HEK293 (cell line): ENCODE data around the gene SLC4A1.

ENCODE experiments used
- GLIS1 ChIP-seq: fragments of 450-650 bp; formaldehyde crosslinking; IDR thresholded peaks from 2 replicates; pipeline ENCODE4 v1.5.1; 2016; ENCODE audit warnings: missing biosample characterization, missing genetic modification characterization
- KLF8 ChIP-seq: fragments of 450-650 bp; formaldehyde crosslinking; IDR thresholded peaks from 2 replicates; pipeline ENCODE4 v1.5.1; 2016; ENCODE audit warnings: missing biosample characterization, missing genetic modification characterization
- MZF1 ChIP-seq: fragments of 450-650 bp; formaldehyde crosslinking; IDR thresholded peaks from 2 replicates; pipeline ENCODE4 v1.5.1; 2017; ENCODE audit warnings: missing biosample characterization, missing genetic modification characterization, borderline replicate concordance
- PRDM1 ChIP-seq: fragments of 450-650 bp; formaldehyde crosslinking; IDR thresholded peaks from 2 replicates; pipeline ENCODE4; 2016; ENCODE audit warnings: missing biosample characterization, missing genetic modification characterization
- RBAK ChIP-seq: fragments of 450-650 bp; formaldehyde crosslinking; IDR thresholded peaks from 2 replicates; pipeline ENCODE4 v1.5.1; 2016; ENCODE audit warnings: missing biosample characterization, missing genetic modification characterization
- REPIN1 ChIP-seq: fragments of 450-650 bp; formaldehyde crosslinking; IDR thresholded peaks from 2 replicates; pipeline ENCODE4 v1.5.1; 2017; ENCODE audit warnings: missing biosample characterization, missing genetic modification characterization, low read depth
- SP3 ChIP-seq: fragments of 450-650 bp; formaldehyde crosslinking; IDR thresholded peaks from 2 replicates; pipeline ENCODE4 v1.5.1; 2016; ENCODE audit warnings: missing biosample characterization, missing genetic modification characterization
- ZBTB10 ChIP-seq: fragments of 450-650 bp; formaldehyde crosslinking; IDR thresholded peaks from 2 replicates; pipeline ENCODE4 v1.5.1; 2016; ENCODE audit warnings: missing biosample characterization, missing genetic modification characterization
- ZBTB20 ChIP-seq: fragments of 450-650 bp; formaldehyde crosslinking; IDR thresholded peaks from 2 replicates; pipeline ENCODE4 v1.5.1; 2016; ENCODE audit warnings: missing biosample characterization, missing genetic modification characterization
- ZBTB8A ChIP-seq: fragments of 450-650 bp; formaldehyde crosslinking; IDR thresholded peaks from 2 replicates; pipeline ENCODE4 v1.5.1; 2016; ENCODE audit warnings: missing biosample characterization, missing genetic modification characterization
- ZEB2 ChIP-seq: fragments of 450-650 bp; formaldehyde crosslinking; IDR thresholded peaks from 2 replicates; pipeline ENCODE4 v1.5.1; 2016; ENCODE audit warnings: missing biosample characterization, missing genetic modification characterization
- ZFHX2 ChIP-seq: fragments of 450-650 bp; formaldehyde crosslinking; conservative IDR thresholded peaks from 2 replicates; pipeline ENCODE4 v1.5.1; 2016; ENCODE audit warnings: missing biosample characterization, missing genetic modification characterization
- ZIC2 ChIP-seq: fragments of 450-650 bp; formaldehyde crosslinking; IDR thresholded peaks from 2 replicates; pipeline ENCODE4 v1.5.1; 2016; ENCODE audit warnings: missing biosample characterization, missing genetic modification characterization
- ZNF169 ChIP-seq: fragments of 450-650 bp; formaldehyde crosslinking; IDR thresholded peaks from 2 replicates; pipeline ENCODE4 v1.5.1; 2016; ENCODE audit warnings: missing biosample characterization, missing genetic modification characterization
- ZNF184 ChIP-seq: fragments of 450-650 bp; IDR thresholded peaks from 2 replicates; pipeline ENCODE4 v1.5.1; 2018; ENCODE audit warnings: missing biosample characterization, mild to moderate bottlenecking, missing genetic modification characterization
- ZNF2 ChIP-seq: fragments of 450-650 bp; formaldehyde crosslinking; IDR thresholded peaks from 2 replicates; pipeline ENCODE4 v1.5.1; 2016; ENCODE audit warnings: missing biosample characterization, missing genetic modification characterization
- ZNF211 ChIP-seq: fragments of 450-650 bp; formaldehyde crosslinking; IDR thresholded peaks from 2 replicates; pipeline ENCODE4 v1.5.1; 2016; ENCODE audit warnings: low read depth, missing biosample characterization, missing genetic modification characterization
- ZNF311 ChIP-seq: fragments of 450-650 bp; formaldehyde crosslinking; IDR thresholded peaks from 2 replicates; pipeline ENCODE4 v1.5.1; 2017; ENCODE audit warnings: missing biosample characterization, missing genetic modification characterization, borderline replicate concordance
- ZNF362 ChIP-seq: fragments of 450-650 bp; formaldehyde crosslinking; IDR thresholded peaks from 2 replicates; pipeline ENCODE4 v1.5.1; 2016; ENCODE audit warnings: missing biosample characterization, missing genetic modification characterization
- ZNF423 ChIP-seq: fragments of 450-650 bp; formaldehyde crosslinking; IDR thresholded peaks from 2 replicates; pipeline ENCODE4 v1.5.1; 2016; ENCODE audit warnings: missing biosample characterization, missing genetic modification characterization
- ZNF433 ChIP-seq: fragments of 450-650 bp; formaldehyde crosslinking; IDR thresholded peaks from 2 replicates; pipeline ENCODE4 v1.5.1; 2016; ENCODE audit warnings: missing biosample characterization, missing genetic modification characterization, low read depth
- ZNF473 ChIP-seq: fragments of 450-650 bp; formaldehyde crosslinking; IDR thresholded peaks from 2 replicates; pipeline ENCODE4 v1.5.1; 2017; ENCODE audit warnings: missing biosample characterization, missing genetic modification characterization
- ZNF488 ChIP-seq: fragments of 450-650 bp; formaldehyde crosslinking; IDR thresholded peaks from 2 replicates; pipeline ENCODE4 v1.5.1; 2016; ENCODE audit warnings: missing biosample characterization, missing genetic modification characterization
- ZNF501 ChIP-seq: fragments of 450-650 bp; formaldehyde crosslinking; IDR thresholded peaks from 2 replicates; pipeline ENCODE4 v1.5.1; 2016; ENCODE audit warnings: missing biosample characterization, missing genetic modification characterization
- ZNF571 ChIP-seq: fragments of 450-650 bp; formaldehyde crosslinking; IDR thresholded peaks from 2 replicates; pipeline ENCODE4 v1.5.0; 2017; ENCODE audit warnings: missing biosample characterization, missing genetic modification characterization
- ZNF624 ChIP-seq: fragments of 450-650 bp; formaldehyde crosslinking; IDR thresholded peaks from 2 replicates; pipeline ENCODE4 v1.5.1; 2017; ENCODE audit warnings: missing biosample characterization, missing genetic modification characterization
- ZNF660 ChIP-seq: fragments of 450-650 bp; IDR thresholded peaks from 2 replicates; pipeline ENCODE4 v1.5.1; 2018; ENCODE audit warnings: missing biosample characterization, mild to moderate bottlenecking, missing genetic modification characterization
- ZNF76 ChIP-seq: fragments of 450-650 bp; formaldehyde crosslinking; IDR thresholded peaks from 2 replicates; pipeline ENCODE4; 2016; ENCODE audit warnings: low read depth, missing biosample characterization, missing genetic modification characterization, borderline replicate concordance
- ZNF768 ChIP-seq: fragments of 450-650 bp; formaldehyde crosslinking; IDR thresholded peaks from 2 replicates; pipeline ENCODE4 v1.5.1; 2018; ENCODE audit warnings: missing biosample characterization, mild to moderate bottlenecking, missing genetic modification characterization
- TF ChIP-seq, protein P1 (sequence below): fragments of 450-650 bp; formaldehyde crosslinking; IDR thresholded peaks from 2 replicates; pipeline ENCODE4 v1.5.1; 2017; ENCODE audit warnings: missing biosample characterization, missing genetic modification characterization
- TF ChIP-seq, protein P2 (sequence below): fragments of 450-650 bp; formaldehyde crosslinking; IDR thresholded peaks from 2 replicates; pipeline ENCODE4 v1.5.1; 2016; ENCODE audit warnings: missing biosample characterization, missing genetic modification characterization
- TF ChIP-seq, protein P3 (sequence below): fragments of 450-650 bp; formaldehyde crosslinking; IDR thresholded peaks from 2 replicates; pipeline ENCODE4 v1.5.1; 2017; ENCODE audit warnings: missing biosample characterization, missing genetic modification characterization

Gene SLC4A1

DNA sequence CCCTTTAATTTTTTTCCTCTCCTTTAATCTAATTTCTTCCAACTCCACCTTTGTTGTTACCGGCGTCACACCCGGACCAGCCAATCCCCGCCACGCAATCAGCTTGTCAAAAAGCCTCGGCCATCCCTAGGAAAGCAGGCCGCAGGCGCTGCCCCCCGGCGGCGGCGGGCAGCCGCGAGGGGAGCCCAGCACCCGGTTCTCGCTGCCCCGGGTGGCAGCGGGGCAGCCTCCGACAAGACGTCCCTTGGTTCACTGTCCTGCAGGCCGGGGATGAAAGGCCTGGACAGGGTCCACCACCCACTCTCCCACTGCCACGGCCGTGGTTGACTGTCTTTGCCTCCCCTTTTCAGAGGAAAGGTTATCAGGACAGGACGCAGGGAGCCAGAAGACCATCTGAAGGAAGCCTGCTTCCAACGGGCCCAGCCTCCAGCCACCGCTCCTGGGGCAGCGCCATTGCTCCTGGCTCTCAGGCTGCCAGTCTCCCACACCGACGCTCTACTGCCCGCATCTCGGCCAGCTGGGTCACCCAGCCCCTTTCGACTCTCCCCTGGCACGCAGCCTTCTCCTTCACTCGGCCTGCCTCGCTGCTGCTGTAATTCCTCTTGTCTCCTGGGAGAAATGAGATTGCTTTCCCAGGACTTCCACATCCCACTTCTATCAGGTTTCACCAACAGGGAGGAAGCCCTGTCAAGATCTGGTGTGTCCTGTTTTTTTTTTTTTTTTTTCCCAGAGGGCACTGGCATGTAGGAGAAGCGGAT lies 45.6 kb downstream of the SLC4A1 start (continued):
- TF ChIP-seq ZNF211, result no peak
- TF ChIP-seq, protein P1, sequence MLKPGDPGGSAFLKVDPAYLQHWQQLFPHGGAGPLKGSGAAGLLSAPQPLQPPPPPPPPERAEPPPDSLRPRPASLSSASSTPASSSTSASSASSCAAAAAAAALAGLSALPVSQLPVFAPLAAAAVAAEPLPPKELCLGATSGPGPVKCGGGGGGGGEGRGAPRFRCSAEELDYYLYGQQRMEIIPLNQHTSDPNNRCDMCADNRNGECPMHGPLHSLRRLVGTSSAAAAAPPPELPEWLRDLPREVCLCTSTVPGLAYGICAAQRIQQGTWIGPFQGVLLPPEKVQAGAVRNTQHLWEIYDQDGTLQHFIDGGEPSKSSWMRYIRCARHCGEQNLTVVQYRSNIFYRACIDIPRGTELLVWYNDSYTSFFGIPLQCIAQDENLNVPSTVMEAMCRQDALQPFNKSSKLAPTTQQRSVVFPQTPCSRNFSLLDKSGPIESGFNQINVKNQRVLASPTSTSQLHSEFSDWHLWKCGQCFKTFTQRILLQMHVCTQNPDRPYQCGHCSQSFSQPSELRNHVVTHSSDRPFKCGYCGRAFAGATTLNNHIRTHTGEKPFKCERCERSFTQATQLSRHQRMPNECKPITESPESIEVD (tag by site-specific recombination), result no peak
- peak; percentile 96 for TF ChIP-seq PRDM1 (tag by site-specific recombination)
- peak; percentile 32; the same call in 1 of the 2 replicates for TF ChIP-seq GLIS1
- TF ChIP-seq ZNF169 (tag by site-specific recombination), result no peak
- TF ChIP-seq ZNF501 (tag by site-specific recombination), result peak; percentile 65; the same call in 1 of the 2 replicates
- TF ChIP-seq KLF8, result peak; percentile 15; the same call in 1 of the 2 replicates
- TF ChIP-seq ZBTB20 (tag by site-specific recombination), result peak; percentile 69
- no peak; the same call in 1 of the 2 replicates for TF ChIP-seq MZF1 (tag by site-specific recombination)
- no peak for TF ChIP-seq ZBTB8A (tag by site-specific recombination)
- no peak for TF ChIP-seq ZNF488 (tag by site-specific recombination)
- peak; percentile 32 for TF ChIP-seq ZBTB10
- no peak for TF ChIP-seq ZNF624 (tag by site-specific recombination)
- no peak for TF ChIP-seq ZNF423 (tag by site-specific recombination)
- TF ChIP-seq ZNF311 (tag by site-specific recombination), result no peak
- TF ChIP-seq ZNF362 (tag by site-specific recombination), result peak; percentile 87
- no peak for TF ChIP-seq ZNF184 (tag by site-specific recombination)
- TF ChIP-seq ZNF433, result no peak
- no peak for TF ChIP-seq ZNF768
- peak; percentile 35 for TF ChIP-seq ZIC2 (tag by site-specific recombination)
- TF ChIP-seq ZNF2 (tag by site-specific recombination), result no peak
- TF ChIP-seq, protein P2, sequence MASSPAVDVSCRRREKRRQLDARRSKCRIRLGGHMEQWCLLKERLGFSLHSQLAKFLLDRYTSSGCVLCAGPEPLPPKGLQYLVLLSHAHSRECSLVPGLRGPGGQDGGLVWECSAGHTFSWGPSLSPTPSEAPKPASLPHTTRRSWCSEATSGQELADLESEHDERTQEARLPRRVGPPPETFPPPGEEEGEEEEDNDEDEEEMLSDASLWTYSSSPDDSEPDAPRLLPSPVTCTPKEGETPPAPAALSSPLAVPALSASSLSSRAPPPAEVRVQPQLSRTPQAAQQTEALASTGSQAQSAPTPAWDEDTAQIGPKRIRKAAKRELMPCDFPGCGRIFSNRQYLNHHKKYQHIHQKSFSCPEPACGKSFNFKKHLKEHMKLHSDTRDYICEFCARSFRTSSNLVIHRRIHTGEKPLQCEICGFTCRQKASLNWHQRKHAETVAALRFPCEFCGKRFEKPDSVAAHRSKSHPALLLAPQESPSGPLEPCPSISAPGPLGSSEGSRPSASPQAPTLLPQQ, result peak; percentile 69
- TF ChIP-seq ZNF571, result no peak
- TF ChIP-seq RBAK, result no peak
- TF ChIP-seq, protein P3, sequence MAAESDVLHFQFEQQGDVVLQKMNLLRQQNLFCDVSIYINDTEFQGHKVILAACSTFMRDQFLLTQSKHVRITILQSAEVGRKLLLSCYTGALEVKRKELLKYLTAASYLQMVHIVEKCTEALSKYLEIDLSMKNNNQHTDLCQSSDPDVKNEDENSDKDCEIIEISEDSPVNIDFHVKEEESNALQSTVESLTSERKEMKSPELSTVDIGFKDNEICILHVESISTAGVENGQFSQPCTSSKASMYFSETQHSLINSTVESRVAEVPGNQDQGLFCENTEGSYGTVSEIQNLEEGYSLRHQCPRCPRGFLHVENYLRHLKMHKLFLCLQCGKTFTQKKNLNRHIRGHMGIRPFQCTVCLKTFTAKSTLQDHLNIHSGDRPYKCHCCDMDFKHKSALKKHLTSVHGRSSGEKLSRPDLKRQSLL (tag by site-specific recombination), result 0 out of 2 replicates have a peak, but pooled peaks have one; percentile 2
- peak; percentile 74 for TF ChIP-seq ZNF76 (tag by site-specific recombination)
- TF ChIP-seq SP3 (tag by site-specific recombination), result 0 out of 2 replicates have a peak, but pooled peaks have one; percentile 9
- peak; percentile 39 for TF ChIP-seq ZFHX2 (tag by site-specific recombination)
- peak; percentile 42 for TF ChIP-seq ZEB2
- TF ChIP-seq ZNF473 (tag by site-specific recombination), result no peak
- TF ChIP-seq REPIN1 (tag by site-specific recombination), result no peak
- 0 out of 2 replicates have a peak, but pooled peaks have one; percentile 44 for TF ChIP-seq ZNF660 (tag by site-specific recombination)
